HEK293 (cell line): ENCODE data around the gene PDE10A.
"Not testable (repeated sequence)": the region's sequence is repeated elsewhere in the genome, so short reads cannot be mapped to it uniquely, and the experiment has no call there.

Experiments used
- CTCF ChIA-PET: fragments of 350-600 bp; formaldehyde crosslinking; extraction: SDS; loops from one replicate; lab custom pipeline; 2021; ENCODE audit warnings: antibody characterized with exemption; lab: Yijun Ruan, JAX
- POLR2A ChIA-PET: fragments of 300-600 bp; formaldehyde crosslinking; extraction: SDS; loops from one replicate; lab custom pipeline; 2020; ENCODE audit warnings: antibody characterized with exemption, inconsistent platforms; lab: Yijun Ruan, JAX
- H3K27ac ChIP-seq: fragments of 200-500 bp; sonication (Bioruptor generic); 2 replicates; pipeline ENCODE4 v1.5.1; 2014; ENCODE audit warnings: low read depth, low read length, control low read depth, inconsistent platforms; ENCODE audit errors: extremely low read depth
- H3K36me3 ChIP-seq, 2 experiments: fragments of 200-500 bp in 1 of 2; sonication (Bioruptor generic) in 1 of 2; 1 replicate in 1 of 2; 2 replicates in 1 of 2; pipeline ENCODE4 v1.5.1; 2014 to 2017; ENCODE audit warnings: inconsistent platforms in 2 of 2, low read length in 2 of 2; ENCODE audit not compliant: control insufficient read depth in 2 of 2, insufficient read depth in 1 of 2
- H3K4me1 ChIP-seq: fragments of 200-500 bp; sonication (Bioruptor generic); 2 replicates; pipeline ENCODE4 v1.5.1; 2014; ENCODE audit warnings: mild to moderate bottlenecking, low read length, inconsistent platforms; ENCODE audit not compliant: control insufficient read depth, insufficient read depth
- H3K4me3 ChIP-seq: 2 replicates; pipeline ENCODE4 v1.5.1; 2011; ENCODE audit warnings: low read depth, mild to moderate bottlenecking, control low read depth, low read length, moderate library complexity
- H3K9me3 ChIP-seq: fragments of 200-500 bp; sonication (Bioruptor generic); 2 replicates; pipeline ENCODE4 v1.5.1; 2014; ENCODE audit warnings: low read depth, low read length, inconsistent platforms; ENCODE audit not compliant: control insufficient read depth, insufficient read depth
- HOXC10 ChIP-seq: sonication (generic); formaldehyde crosslinking; IDR thresholded peaks from 2 replicates; pipeline ENCODE4 v1.8.1; 2023; ENCODE audit warnings: mild to moderate bottlenecking, missing genetic modification reagents
- KLF1 ChIP-seq: fragments of 450-650 bp; formaldehyde crosslinking; IDR thresholded peaks from 2 replicates; pipeline ENCODE4 v1.5.1; 2016; ENCODE audit warnings: missing biosample characterization, missing genetic modification characterization
- MEIS1 ChIP-seq: sonication (generic); formaldehyde crosslinking; IDR thresholded peaks from 2 replicates; pipeline ENCODE4 v1.8.1; 2022; ENCODE audit warnings: missing genetic modification reagents, mild to moderate bottlenecking, borderline replicate concordance
- RBAK ChIP-seq: fragments of 450-650 bp; formaldehyde crosslinking; IDR thresholded peaks from 2 replicates; pipeline ENCODE4 v1.5.1; 2016; ENCODE audit warnings: missing biosample characterization, missing genetic modification characterization
- SP3 ChIP-seq: fragments of 450-650 bp; formaldehyde crosslinking; IDR thresholded peaks from 2 replicates; pipeline ENCODE4 v1.5.1; 2016; ENCODE audit warnings: missing biosample characterization, missing genetic modification characterization
- ZBTB10 ChIP-seq: fragments of 450-650 bp; formaldehyde crosslinking; IDR thresholded peaks from 2 replicates; pipeline ENCODE4 v1.5.1; 2016; ENCODE audit warnings: missing biosample characterization, missing genetic modification characterization
- ZFP41 ChIP-seq: fragments of 450-650 bp; formaldehyde crosslinking; IDR thresholded peaks from 2 replicates; pipeline ENCODE4 v1.5.1; 2016; ENCODE audit warnings: missing biosample characterization, missing genetic modification characterization, borderline replicate concordance
- ZNF10 ChIP-seq: fragments of 450-650 bp; formaldehyde crosslinking; IDR thresholded peaks from 2 replicates; pipeline ENCODE4 v1.5.1; 2017; ENCODE audit warnings: missing biosample characterization, missing genetic modification characterization
- ZNF146 ChIP-seq: fragments of 450-650 bp; formaldehyde crosslinking; IDR thresholded peaks from 2 replicates; pipeline ENCODE4 v1.5.1; 2016; ENCODE audit warnings: missing biosample characterization, missing genetic modification characterization
- ZNF202 ChIP-seq: fragments of 450-650 bp; formaldehyde crosslinking; IDR thresholded peaks from 2 replicates; pipeline ENCODE4 v1.5.1; 2016; ENCODE audit warnings: missing biosample characterization, missing genetic modification characterization, borderline replicate concordance
- ZNF558 ChIP-seq: fragments of 450-650 bp; formaldehyde crosslinking; IDR thresholded peaks from 2 replicates; pipeline ENCODE4 v1.5.1; 2016; ENCODE audit warnings: missing biosample characterization, missing genetic modification characterization
- ZNF580 ChIP-seq: fragments of 450-650 bp; formaldehyde crosslinking; IDR thresholded peaks from 2 replicates; pipeline ENCODE4 v1.5.1; 2016; ENCODE audit warnings: missing biosample characterization, missing genetic modification characterization
- ZNF837 ChIP-seq: fragments of 450-650 bp; formaldehyde crosslinking; IDR thresholded peaks from 2 replicates; pipeline ENCODE4 v1.5.1; 2016; ENCODE audit warnings: missing biosample characterization, missing genetic modification characterization
- TF ChIP-seq, protein P1 (sequence below): fragments of 450-650 bp; formaldehyde crosslinking; IDR thresholded peaks from 2 replicates; pipeline ENCODE4 v1.5.1; 2016; ENCODE audit warnings: missing biosample characterization, missing genetic modification characterization, borderline replicate concordance

Gene PDE10A

GRCh38 chr6:165597821-165598220 lies 65.2 kb downstream of the PDE10A start:
- ChIA-PET POLR2A (no interaction called here), CTCF (interaction anchor here (0.7 kb wide), 1 partner anchor 10 kb away, joined by 3 read pairs; no protein-coding TSS in a partner anchor)
- H3K4me3 ChIP-seq: no peak overlapping the region
- TF ChIP-seq ZNF837 (no peak), MEIS1 (CRISPR knock-in tag) (no peak), ZNF558 (no peak), HOXC10 (no peak), RBAK (tag by site-specific recombination) (no peak), ZBTB10 (tag by site-specific recombination) (no peak), SP3 (tag by site-specific recombination) (no peak), ZNF10 (tag by site-specific recombination) (no peak)
- TF ChIP-seq, protein P1, sequence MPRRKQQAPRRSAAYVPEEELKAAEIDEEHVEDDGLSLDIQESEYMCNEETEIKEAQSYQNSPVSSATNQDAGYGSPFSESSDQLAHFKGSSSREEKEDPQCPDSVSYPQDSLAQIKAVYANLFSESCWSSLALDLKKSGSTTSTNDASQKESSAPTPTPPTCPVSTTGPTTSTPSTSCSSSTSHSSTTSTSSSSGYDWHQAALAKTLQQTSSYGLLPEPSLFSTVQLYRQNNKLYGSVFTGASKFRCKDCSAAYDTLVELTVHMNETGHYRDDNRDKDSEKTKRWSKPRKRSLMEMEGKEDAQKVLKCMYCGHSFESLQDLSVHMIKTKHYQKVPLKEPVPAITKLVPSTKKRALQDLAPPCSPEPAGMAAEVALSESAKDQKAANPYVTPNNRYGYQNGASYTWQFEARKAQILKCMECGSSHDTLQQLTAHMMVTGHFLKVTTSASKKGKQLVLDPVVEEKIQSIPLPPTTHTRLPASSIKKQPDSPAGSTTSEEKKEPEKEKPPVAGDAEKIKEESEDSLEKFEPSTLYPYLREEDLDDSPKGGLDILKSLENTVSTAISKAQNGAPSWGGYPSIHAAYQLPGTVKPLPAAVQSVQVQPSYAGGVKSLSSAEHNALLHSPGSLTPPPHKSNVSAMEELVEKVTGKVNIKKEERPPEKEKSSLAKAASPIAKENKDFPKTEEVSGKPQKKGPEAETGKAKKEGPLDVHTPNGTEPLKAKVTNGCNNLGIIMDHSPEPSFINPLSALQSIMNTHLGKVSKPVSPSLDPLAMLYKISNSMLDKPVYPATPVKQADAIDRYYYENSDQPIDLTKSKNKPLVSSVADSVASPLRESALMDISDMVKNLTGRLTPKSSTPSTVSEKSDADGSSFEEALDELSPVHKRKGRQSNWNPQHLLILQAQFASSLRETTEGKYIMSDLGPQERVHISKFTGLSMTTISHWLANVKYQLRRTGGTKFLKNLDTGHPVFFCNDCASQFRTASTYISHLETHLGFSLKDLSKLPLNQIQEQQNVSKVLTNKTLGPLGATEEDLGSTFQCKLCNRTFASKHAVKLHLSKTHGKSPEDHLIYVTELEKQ (tag by site-specific recombination): no peak
- H3K36me3 ChIP-seq: no peaks in the 10 kb centered on the region
- 0 out of 2 replicates have a peak, but pooled peaks cover 4% of the 10 kb centered on the region for H3K4me1 ChIP-seq
- no peak overlapping the region for H3K27ac ChIP-seq
- no peaks in the 10 kb centered on the region for H3K9me3 ChIP-seq

GRCh38 chr6:165594584-165595333 lies 68.3 kb downstream of the PDE10A start:
- Histone ChIP-seq H3K4me1 (0 out of 2 replicates have a peak, but pooled peaks cover 4% of the 10 kb centered on the region), H3K4me3 (no peak overlapping the region), H3K27ac (no peak overlapping the region), H3K36me3 (no peaks in the 10 kb centered on the region), H3K9me3 (no peaks in the 10 kb centered on the region)
- TF ChIP-seq ZFP41 (tag by site-specific recombination) (no peak), KLF1 (tag by site-specific recombination) (no peak)
- ChIA-PET POLR2A (no interaction called here), CTCF (interaction anchor here (0.6 to 1.0 kb wide), 3 partner anchors 28 to 101 kb away, joined by 3 to 4 read pairs (median 3); no protein-coding TSS in a partner anchor)

DNA sequence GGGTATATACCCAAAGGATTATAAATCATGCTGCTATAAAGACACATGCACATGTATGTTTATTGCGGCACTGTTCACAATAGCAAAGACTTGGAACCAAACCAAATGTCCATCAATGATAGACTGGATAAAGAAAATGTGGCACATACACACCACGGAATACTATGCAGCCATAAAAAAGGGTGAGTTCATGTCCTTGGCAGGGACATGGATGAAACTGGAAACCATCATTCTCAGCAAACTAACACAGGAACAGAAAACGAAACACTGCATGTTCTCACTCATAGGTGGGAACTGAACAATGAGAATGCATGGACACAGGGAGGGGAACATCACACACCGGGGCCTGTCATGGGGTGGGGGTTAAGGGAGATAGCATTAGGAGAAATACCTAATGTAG lies 70.1 kb downstream of the PDE10A start:
- H3K4me3 ChIP-seq, H3K9me3 ChIP-seq, CTCF ChIA-PET, H3K27ac ChIP-seq, POLR2A ChIA-PET, H3K36me3 ChIP-seq, H3K4me1 ChIP-seq: not testable (repeated sequence)
- TF ChIP-seq ZNF202 (tag by site-specific recombination) (peak; percentile 24; the same call in 1 of the 2 replicates), ZNF580 (tag by site-specific recombination) (peak; percentile 83), ZNF146 (tag by site-specific recombination) (peak; percentile 92)
